ENCODE results near the gene CHST8. TPM values are rescaled to one million over a fixed set of nuclear protein-coding genes. Genes with fewer than 3 reads are reported as not detected.

Gene CHST8
- total RNA-seq, 1 donor from 2014 or later, result 1.4 TPM

GRCh38 chr19:33785795-33786194 lies 164.0 kb downstream of the CHST8 start:
- DNase-seq (ENCODE audit: low spot score), result no peak

- DNase-seq (ENCODE audit: low spot score), result no peak
Observed at GRCh38 chr19:33788676-33789075, 166.9 kb downstream of the CHST8 start.

- DNase-seq (ENCODE audit: low spot score), result no peak
Observed at GRCh38 chr19:33789344-33789743, 167.6 kb downstream of the CHST8 start.

GRCh38 chr19:33794683-33795369 lies 173.1 kb downstream of the CHST8 start:
- no peak for DNase-seq (ENCODE audit: low spot score)

GRCh38 chr19:33795370-33796163 lies 173.8 kb downstream of the CHST8 start:
- peak; percentile 94 for DNase-seq (ENCODE audit: low spot score)

GRCh38 chr19:33796164-33796875 lies 174.6 kb downstream of the CHST8 start, which contains the start of gene KCTD15:
KCTD15 (plus strand) TSS chr19:33796870; CDS start chr19:33800455, 3,585 bp downstream.
- no peak for DNase-seq (ENCODE audit: low spot score)

- DNase-seq (ENCODE audit: low spot score), result no peak
Observed at GRCh38 chr19:33797802-33798671, 176.3 kb downstream of the CHST8 start.

- no peak for DNase-seq (ENCODE audit: low spot score)
Observed at GRCh38 chr19:33798681-33799111, 176.9 kb downstream of the CHST8 start.

GRCh38 chr19:33799476-33799875 lies 177.7 kb downstream of the CHST8 start:
- no peak for DNase-seq (ENCODE audit: low spot score)

- no peak for DNase-seq (ENCODE audit: low spot score)
Observed at GRCh38 chr19:33800012-33800680, 178.4 kb downstream of the CHST8 start.

- DNase-seq (ENCODE audit: low spot score), result no peak
Observed at GRCh38 chr19:33801411-33801810, 179.7 kb downstream of the CHST8 start.

- DNase-seq (ENCODE audit: low spot score), result no peak
Observed at GRCh38 chr19:33802001-33802400, 180.2 kb downstream of the CHST8 start.

- DNase-seq (ENCODE audit: low spot score), result no peak
Observed at GRCh38 chr19:33802801-33803200, 181.0 kb downstream of the CHST8 start.

GRCh38 chr19:33803383-33803782 lies 181.6 kb downstream of the CHST8 start:
- no peak for DNase-seq (ENCODE audit: low spot score)

- DNase-seq (ENCODE audit: low spot score), result no peak
Observed at GRCh38 chr19:33804021-33804799, 182.5 kb downstream of the CHST8 start.

- no peak for DNase-seq (ENCODE audit: low spot score)
Observed at GRCh38 chr19:33805313-33805712, 183.6 kb downstream of the CHST8 start.

- no peak for DNase-seq (ENCODE audit: low spot score)
Observed at GRCh38 chr19:33805840-33806433, 184.2 kb downstream of the CHST8 start.

GRCh38 chr19:33806434-33806881 lies 184.7 kb downstream of the CHST8 start:
- no peak for DNase-seq (ENCODE audit: low spot score)

- DNase-seq (ENCODE audit: low spot score), result no peak
Observed at GRCh38 chr19:33808399-33808798, 186.6 kb downstream of the CHST8 start.
